Panc1 (cell line): ENCODE results near the gene SRSF3. TPM values are rescaled to one million over a fixed set of nuclear protein-coding genes. Genes with fewer than 3 reads are reported as not detected.

Experiments used
- ATAC-seq: fragments of 200-7000 bp; cut with Tn5 transposase; 2 replicates; pipeline ENCODE4 v1.9.1; 2020; ENCODE audit warnings: mild to moderate bottlenecking, moderate library complexity
- BruUV-seq: library from RNA; stranded (reverse); fragments of 400-500 nt; replicated peaks from 2 replicates; lab custom pipeline; 2021; lab: Mats Ljungman, UMichigan
- CTCF ChIA-PET: fragments of 300-600 bp; sonication (Branson Sonifier 250); formaldehyde crosslinking; loops from one replicate; lab custom pipeline; 2022; ENCODE audit warnings: antibody characterized with exemption; lab: Charles Lee
- POLR2A ChIA-PET: fragments of 300-600 bp; sonication (Branson Sonifier 250); formaldehyde crosslinking; loops from one replicate; lab custom pipeline; 2022; ENCODE audit warnings: antibody characterized with exemption; lab: Charles Lee
- DNase-seq: peaks from one replicate; pipeline ENCODE4 v3.0.0-alpha.2; 2010; ENCODE audit warnings: low read depth, low spot score
- H3K27ac ChIP-seq: 2 replicates; pipeline ENCODE4 v1.5.1; 2011; ENCODE audit warnings: mild to moderate bottlenecking, low read length, inconsistent platforms
- H3K27me3 ChIP-seq: fragments of 200-500 bp; sonication (Bioruptor generic); 2 replicates; pipeline ENCODE4 v1.6.0; 2014; ENCODE audit warnings: low read length, inconsistent platforms; ENCODE audit not compliant: control insufficient read depth, insufficient read depth
- H3K36me3 ChIP-seq: fragments of 200-500 bp; sonication (Bioruptor generic); 2 replicates; pipeline ENCODE4 v1.5.1; 2014; ENCODE audit warnings: inconsistent platforms, mild to moderate bottlenecking, low read length, moderate library complexity; ENCODE audit not compliant: control insufficient read depth, insufficient read depth
- H3K4me1 ChIP-seq: 2 replicates; pipeline ENCODE4 v1.5.1; 2011; ENCODE audit warnings: inconsistent platforms, mild to moderate bottlenecking, low read length, moderate library complexity; ENCODE audit not compliant: control insufficient read depth, insufficient read depth
- H3K4me3 ChIP-seq, 2 experiments: 2 replicates each; pipeline ENCODE4 v1.5.1; 2011 to 2012; ENCODE audit warnings: low read depth in 2 of 2, low read length in 2 of 2, mild to moderate bottlenecking in 2 of 2, inconsistent platforms in 1 of 2, moderate library complexity in 1 of 2
- H3K9me3 ChIP-seq: fragments of 200-500 bp; sonication (Bioruptor generic); 2 replicates; pipeline ENCODE4 v1.5.1; 2014; ENCODE audit warnings: low read depth, mild to moderate bottlenecking, inconsistent platforms, low read length, moderate library complexity; ENCODE audit not compliant: control insufficient read depth, insufficient read depth
- CTCF ChIP-seq: fragments of 450-650 bp; IDR thresholded peaks from 2 replicates; pipeline ENCODE4 v1.5.1; 2017; ENCODE audit warnings: mild to moderate bottlenecking
- POLR2AphosphoS5 ChIP-seq: IDR thresholded peaks from 2 replicates; pipeline ENCODE4 v1.6.1; 2012; ENCODE audit warnings: mild to moderate bottlenecking, low read depth, low read length, moderate library complexity
- REST ChIP-seq, 2 experiments: IDR thresholded peaks; 2 replicates each; pipeline ENCODE4 v1.6.1; 2011 to 2012; ENCODE audit warnings: low read depth in 2 of 2, control low read depth in 1 of 2, low read length in 1 of 2, mild to moderate bottlenecking in 1 of 2, moderate library complexity in 1 of 2; ENCODE audit not compliant: insufficient read depth in 1 of 2
- SIN3A ChIP-seq: IDR thresholded peaks from 2 replicates; pipeline ENCODE4 v1.6.1; 2012; ENCODE audit warnings: low read depth, mild to moderate bottlenecking, low read length, moderate library complexity, borderline replicate concordance; ENCODE audit not compliant: insufficient read depth
- TCF7L2 ChIP-seq: IDR thresholded peaks from 2 replicates; pipeline ENCODE4 v1.6.1; 2011; ENCODE audit warnings: mild to moderate bottlenecking, low read depth, low read length, inconsistent platforms
- in situ Hi-C: cut with HindIII; loops from 2 replicates; pipeline ENCODE4 v1.10.0; 2016; ENCODE audit warnings: low sequenced_read_pairs, low pct_unique_long_range_greater_than_20kb
- intact Hi-C: fragments of 100-400 bp; cut with micrococcal nuclease; formaldehyde crosslinking; loops from one replicate; pipeline ENCODE4 v1.10.0; 2022; ENCODE audit not compliant: unreplicated experiment
- total RNA-seq: library from RNA; stranded (reverse); gene quantifications from one replicate; pipeline ENCODE4 v1.2.1, GENCODE V29; 2021; ENCODE audit not compliant: unreplicated experiment

Gene SRSF3
- total RNA-seq, 1 experiment from 2014 or later, result 356 TPM

- Histone ChIP-seq H3K36me3 (no peaks in the 10 kb centered on the region), H3K27me3 (no peaks in the 10 kb centered on the region), H3K9me3 (no peaks in the 10 kb centered on the region), H3K4me1 (peaks cover 26% of the 10 kb centered on the region), H3K27ac (no peak overlapping the region), H3K4me3 (no peak overlapping the region)
- POLR2A ChIA-PET, result no interaction called here
- DNase-seq (no peak), ATAC-seq (no peak)
- in situ Hi-C loops, result no loop called here
- intact Hi-C loops, result no loop called here
- TF ChIP-seq SIN3A (no peak), TCF7L2 (no peak), REST (IDR thresholded peaks at IDR 0.05; ENCODE audit: insufficient read depth in 1 of 2, low read depth in 2 of 2, low read length in 1 of 2) (no peak), CTCF (no peak), POLR2AphosphoS5 (no peak)
- CTCF ChIA-PET, result interaction anchor here (0.6 kb wide), 1 partner anchor 24 kb away, joined by 3 read pairs; no protein-coding TSS in a partner anchor
- BruUV-seq, result no TSS peak
Measured at GRCh38 chr6:36639171-36639808, 45.1 kb downstream of the SRSF3 start.

DNA sequence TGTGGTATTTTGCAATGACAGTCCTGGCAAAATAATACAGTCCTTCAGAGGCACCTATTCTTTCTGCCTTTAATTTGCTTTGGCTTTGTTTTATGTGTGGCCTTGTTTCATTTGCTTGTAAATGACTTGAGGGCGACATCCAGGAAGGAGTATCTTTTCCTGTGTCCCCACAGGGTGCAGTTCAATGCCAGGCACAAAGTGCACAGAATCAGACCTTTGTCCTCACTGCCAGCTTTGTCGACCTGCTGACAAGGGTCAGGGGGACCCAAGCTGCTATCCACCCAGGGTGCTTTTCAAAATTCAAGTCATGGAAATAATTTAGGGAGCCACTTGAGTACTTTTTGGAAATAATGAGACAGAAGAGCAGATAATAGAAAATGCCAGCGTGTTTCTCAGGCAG, 47.4 kb downstream of the SRSF3 start:
- in situ Hi-C loops (no loop called here), intact Hi-C loops (no loop called here)
- no peak overlapping the region for H3K4me3 ChIP-seq
- BruUV-seq, result no TSS peak
- H3K4me1 ChIP-seq, result peaks cover 15% of the 10 kb centered on the region
- no peaks in the 10 kb centered on the region for H3K9me3 ChIP-seq
- no peaks in the 10 kb centered on the region for H3K27me3 ChIP-seq
- no peak for ATAC-seq
- DNase-seq, result no peak
- CTCF ChIA-PET, result no interaction called here
- no peak overlapping the region for H3K27ac ChIP-seq
- POLR2A ChIA-PET, result no interaction called here
- no peak for TF ChIP-seq POLR2AphosphoS5
- TF ChIP-seq SIN3A, result no peak
- TF ChIP-seq CTCF, result no peak
- TF ChIP-seq REST (IDR thresholded peaks at IDR 0.05; ENCODE audit: insufficient read depth in 1 of 2, low read depth in 2 of 2, low read length in 1 of 2), result no peak
- no peak for TF ChIP-seq TCF7L2
- H3K36me3 ChIP-seq, result no peaks in the 10 kb centered on the region
